PC-9 (cell line): ENCODE results near the gene TMPRSS4. TPM values are rescaled to one million over a fixed set of nuclear protein-coding genes. Genes with fewer than 3 reads are reported as not detected.

ENCODE experiments used
- BruUV-seq: library from RNA; stranded (reverse); fragments of 400-500 nt; replicated peaks from 2 replicates; lab custom pipeline; 2021; lab: Mats Ljungman, UMichigan
- CTCF ChIA-PET: fragments of 300-600 bp; sonication (Branson Sonifier 250); formaldehyde crosslinking; loops from one replicate; lab custom pipeline; 2022; ENCODE audit warnings: antibody characterized with exemption; lab: Charles Lee
- POLR2A ChIA-PET: fragments of 300-600 bp; sonication (Branson Sonifier 250); formaldehyde crosslinking; loops from one replicate; lab custom pipeline; 2022; ENCODE audit warnings: antibody characterized with exemption; ENCODE audit not compliant: unreplicated experiment; lab: Charles Lee
- DNase-seq, 2 experiments: peaks; one replicate each; pipeline versions ENCODE4 v3.0.0 to v3.0.0-alpha.2; 2015 to 2022; ENCODE audit warnings: mixed read lengths in 1 of 2
- H2AFZ ChIP-seq: fragments of 200-600 bp; sonication (generic); 2 replicates; pipeline ENCODE4 v1.8.1; 2017; ENCODE audit warnings: antibody characterized with exemption
- H3F3A ChIP-seq: fragments of 200-600 bp; sonication (generic); 2 replicates; pipeline ENCODE4 v1.8.1; 2017; ENCODE audit warnings: antibody characterized with exemption, mild to moderate bottlenecking, low read depth; ENCODE audit not compliant: insufficient read depth
- H3K27ac ChIP-seq: fragments of 200-600 bp; sonication (generic); 2 replicates; pipeline ENCODE4 v1.6.1; 2016; ENCODE audit warnings: mixed run types
- H3K27me3 ChIP-seq: fragments of 200-600 bp; sonication (generic); 2 replicates; pipeline ENCODE4 v1.6.1; 2016; ENCODE audit warnings: low read depth, mixed run types; ENCODE audit not compliant: insufficient read depth
- H3K36me3 ChIP-seq: fragments of 200-600 bp; sonication (generic); 2 replicates; pipeline ENCODE4 v1.6.1; 2016; ENCODE audit warnings: low read depth, mixed run types
- H3K4me1 ChIP-seq: fragments of 200-600 bp; sonication (generic); replicated peaks from 2 replicates; pipeline ENCODE4 v1.6.1; 2016; ENCODE audit warnings: mixed run types; ENCODE audit not compliant: insufficient read depth
- H3K4me2 ChIP-seq: fragments of 200-600 bp; sonication (generic); 2 replicates; pipeline ENCODE4 v1.6.1; 2017; ENCODE audit warnings: mixed run types
- H3K4me3 ChIP-seq: fragments of 200-600 bp; sonication (generic); 2 replicates; pipeline ENCODE4 v1.6.1; 2016; ENCODE audit warnings: mixed run types
- H3K79me2 ChIP-seq: fragments of 200-600 bp; sonication (generic); 2 replicates; pipeline ENCODE4 v1.6.1; 2017; ENCODE audit warnings: low read depth, mixed run types
- H3K9me2 ChIP-seq: fragments of 200-600 bp; sonication (generic); 2 replicates; pipeline ENCODE4 v1.8.1; 2017; ENCODE audit warnings: mild to moderate bottlenecking; ENCODE audit not compliant: insufficient read depth
- H3K9me3 ChIP-seq: fragments of 200-600 bp; sonication (generic); 2 replicates; pipeline ENCODE4 v1.8.1; 2016; ENCODE audit warnings: low read depth; ENCODE audit not compliant: insufficient read depth
- H4K20me1 ChIP-seq: fragments of 200-600 bp; sonication (generic); 2 replicates; pipeline ENCODE4 v1.8.1; 2017; ENCODE audit not compliant: insufficient read depth
- EZH2 ChIP-seq: fragments of 200-600 bp; sonication (generic); IDR thresholded peaks from 2 replicates; pipeline ENCODE4 v1.8.0; 2017; ENCODE audit warnings: antibody characterized with exemption, low read depth
- intact Hi-C: fragments of 100-400 bp; cut with micrococcal nuclease; formaldehyde crosslinking; loops from one replicate; pipeline ENCODE4 v1.10.0; 2022; ENCODE audit not compliant: unreplicated experiment
- total RNA-seq: library from RNA; stranded (reverse); gene quantifications from 2 replicates; pipeline ENCODE4 v1.2.3, GENCODE V29; 2021
- TF ChIP-seq, protein P1 (sequence below): fragments of 200-600 bp; sonication (generic); conservative IDR thresholded peaks from 2 replicates; pipeline ENCODE4 v1.6.1; 2017; ENCODE audit warnings: mixed run types, antibody characterized with exemption, mild to moderate bottlenecking, moderate library complexity

TMPRSS4 gene
- total RNA-seq, 1 experiment from 2014 or later, result 27.6 TPM

DNA sequence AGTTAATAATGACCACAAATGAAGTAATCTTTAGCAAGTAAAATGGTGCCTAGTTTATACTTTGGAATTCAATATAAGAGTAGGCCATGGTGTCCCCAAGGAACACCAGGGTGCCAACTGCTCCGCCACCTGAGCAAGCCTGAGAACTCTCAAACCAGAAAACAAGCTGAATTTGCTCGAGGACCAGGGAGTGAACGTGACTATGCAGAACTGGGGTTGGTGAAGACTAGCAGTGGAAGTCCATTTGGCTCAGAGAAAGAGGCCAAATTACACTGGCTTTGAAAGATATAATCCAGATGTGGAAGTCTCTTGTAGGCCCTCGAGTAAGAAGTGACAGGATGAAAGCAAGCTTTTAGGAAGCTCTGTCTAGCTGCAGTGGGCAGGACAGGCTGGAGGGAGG is 18.6 kb downstream of the TMPRSS4 start:
- no peaks in the 10 kb centered on the region for H4K20me1 ChIP-seq
- ChIA-PET POLR2A (no interaction called here), CTCF (no interaction called here)
- no peak overlapping the region for H3K27ac ChIP-seq
- H3K27me3 ChIP-seq, result no peaks in the 10 kb centered on the region
- H3K4me3 ChIP-seq, result no peak overlapping the region
- TF ChIP-seq, protein P1, sequence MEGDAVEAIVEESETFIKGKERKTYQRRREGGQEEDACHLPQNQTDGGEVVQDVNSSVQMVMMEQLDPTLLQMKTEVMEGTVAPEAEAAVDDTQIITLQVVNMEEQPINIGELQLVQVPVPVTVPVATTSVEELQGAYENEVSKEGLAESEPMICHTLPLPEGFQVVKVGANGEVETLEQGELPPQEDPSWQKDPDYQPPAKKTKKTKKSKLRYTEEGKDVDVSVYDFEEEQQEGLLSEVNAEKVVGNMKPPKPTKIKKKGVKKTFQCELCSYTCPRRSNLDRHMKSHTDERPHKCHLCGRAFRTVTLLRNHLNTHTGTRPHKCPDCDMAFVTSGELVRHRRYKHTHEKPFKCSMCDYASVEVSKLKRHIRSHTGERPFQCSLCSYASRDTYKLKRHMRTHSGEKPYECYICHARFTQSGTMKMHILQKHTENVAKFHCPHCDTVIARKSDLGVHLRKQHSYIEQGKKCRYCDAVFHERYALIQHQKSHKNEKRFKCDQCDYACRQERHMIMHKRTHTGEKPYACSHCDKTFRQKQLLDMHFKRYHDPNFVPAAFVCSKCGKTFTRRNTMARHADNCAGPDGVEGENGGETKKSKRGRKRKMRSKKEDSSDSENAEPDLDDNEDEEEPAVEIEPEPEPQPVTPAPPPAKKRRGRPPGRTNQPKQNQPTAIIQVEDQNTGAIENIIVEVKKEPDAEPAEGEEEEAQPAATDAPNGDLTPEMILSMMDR, result no peak
- TF ChIP-seq EZH2, result no peak
- no peaks in the 10 kb centered on the region for H3K4me1 ChIP-seq
- no peaks in the 10 kb centered on the region for H3K36me3 ChIP-seq
- no peak overlapping the region for H3K4me2 ChIP-seq
- H3K9me3 ChIP-seq, result peaks cover 9% of the 10 kb centered on the region; the same call in 1 of the 2 replicates
- intact Hi-C loops, result no loop called here
- no peaks in the 10 kb centered on the region for H3K9me2 ChIP-seq
- no peak overlapping the region for H2AFZ ChIP-seq
- no TSS peak for BruUV-seq
- no peaks in the 10 kb centered on the region for H3F3A ChIP-seq
- peak in 1 of 2 experiments; percentile 35 for DNase-seq
- H3K79me2 ChIP-seq, result no peaks in the 10 kb centered on the region

DNA sequence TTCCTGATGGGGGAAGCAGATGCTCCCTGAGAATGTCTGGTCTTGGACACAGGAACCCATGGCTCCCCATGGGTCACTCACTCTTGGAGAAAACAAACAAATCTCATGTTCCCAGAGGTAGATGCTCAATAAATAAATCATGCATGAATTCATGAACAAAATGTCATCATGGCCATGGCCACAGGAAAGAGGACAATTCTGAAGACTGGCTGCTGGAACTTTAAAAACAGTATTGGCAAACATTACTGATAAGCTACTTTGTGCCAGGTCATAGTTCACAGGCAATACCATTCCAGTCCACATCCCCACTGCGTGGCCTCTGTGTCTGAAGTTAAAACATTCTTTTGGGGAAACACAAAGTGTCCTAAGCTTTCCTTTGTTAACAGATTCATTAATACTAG is 19.1 kb downstream of the TMPRSS4 start:
- Histone ChIP-seq H3K36me3 (no peaks in the 10 kb centered on the region), H3K27me3 (no peaks in the 10 kb centered on the region), H3K4me3 (no peak overlapping the region), H4K20me1 (no peaks in the 10 kb centered on the region), H2AFZ (no peak overlapping the region), H3K4me2 (no peak overlapping the region), H3K4me1 (no peaks in the 10 kb centered on the region), H3K79me2 (no peaks in the 10 kb centered on the region), H3K27ac (no peak overlapping the region), H3F3A (no peaks in the 10 kb centered on the region), H3K9me3 (peaks cover 8% of the 10 kb centered on the region; the same call in 1 of the 2 replicates), H3K9me2 (no peaks in the 10 kb centered on the region)
- CTCF ChIA-PET, result no interaction called here
- no peak for DNase-seq
- intact Hi-C loops, result no loop called here
- TF ChIP-seq EZH2, result no peak
- TF ChIP-seq, protein P1, result no peak
- BruUV-seq, result no TSS peak
- POLR2A ChIA-PET, result no interaction called here

DNA sequence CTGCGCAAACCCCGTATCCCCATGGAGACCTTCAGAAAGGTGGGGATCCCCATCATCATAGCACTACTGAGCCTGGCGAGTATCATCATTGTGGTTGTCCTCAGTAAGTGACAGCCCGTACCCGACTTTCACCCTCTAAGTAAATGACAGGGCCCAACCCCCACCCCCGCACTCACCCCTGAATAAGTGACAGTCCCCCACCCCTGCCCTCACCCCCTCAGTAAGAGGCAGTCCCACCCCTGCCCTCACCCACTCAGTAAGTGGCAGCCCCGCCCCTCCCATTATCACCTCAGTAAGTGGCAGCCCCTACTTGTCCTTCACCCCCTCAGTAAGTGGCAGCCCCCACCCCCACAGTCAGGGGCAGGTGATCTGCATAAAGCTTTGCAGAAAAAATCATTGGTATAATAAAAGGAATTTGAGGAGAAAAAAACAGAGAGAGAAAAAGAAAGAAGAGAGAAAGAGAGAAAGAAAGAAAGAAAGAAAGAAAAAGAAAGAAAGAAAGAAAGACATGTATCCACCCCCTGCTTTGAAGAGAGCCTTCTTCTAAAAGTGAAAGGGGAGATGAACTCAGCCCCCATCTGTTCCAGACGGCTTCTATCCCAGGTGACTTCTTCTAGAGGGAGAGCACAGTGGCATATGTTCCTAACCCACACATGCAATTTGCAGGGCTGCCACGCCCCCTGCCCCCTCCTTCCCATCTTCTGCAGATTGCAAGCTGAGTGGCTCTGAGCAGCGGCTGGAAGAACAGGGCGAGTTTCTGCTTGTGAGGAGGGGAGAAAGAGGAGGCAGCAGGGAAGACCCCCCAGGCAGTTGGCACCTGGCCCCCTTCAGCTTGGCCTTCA is 22.3 kb downstream of the TMPRSS4 start:
- no peak for DNase-seq
- Histone ChIP-seq H3K4me3 (no peak overlapping the region), H3K4me2 (no peak overlapping the region), H3K4me1 (no peaks in the 10 kb centered on the region), H3K36me3 (no peaks in the 10 kb centered on the region), H4K20me1 (no peaks in the 10 kb centered on the region), H3K27ac (no peak overlapping the region), H3K27me3 (no peaks in the 10 kb centered on the region), H3F3A (no peaks in the 10 kb centered on the region), H2AFZ (no peak overlapping the region), H3K9me2 (no peaks in the 10 kb centered on the region), H3K79me2 (no peaks in the 10 kb centered on the region), H3K9me3 (no peaks in the 10 kb centered on the region)
- intact Hi-C loops, result no loop called here
- BruUV-seq, result no TSS peak
- TF ChIP-seq, protein P1, result no peak
- CTCF ChIA-PET, result no interaction called here
- POLR2A ChIA-PET, result no interaction called here
